Endothelial cell of umbilical vein (primary cell): ENCODE data around the gene HMG20B.

Experiments used
- CTCF ChIP-seq, 2 donors: IDR thresholded peaks; 1 replicate in 1 of 2; 2 replicates in 1 of 2; pipeline ENCODE4 v1.5.1; 2011; ENCODE audit warnings: low read length in 2 of 2, mild to moderate bottlenecking in 2 of 2, moderate library complexity in 2 of 2, control low read depth in 1 of 2, inconsistent platforms in 1 of 2, low read depth in 1 of 2; ENCODE audit not compliant: insufficient read depth in 1 of 2; ENCODE audit errors: extremely low read depth in 1 of 2
- FOS ChIP-seq: IDR thresholded peaks from 2 replicates; pipeline ENCODE4 v1.6.1; 2011; ENCODE audit warnings: mild to moderate bottlenecking, low read length, moderate library complexity, borderline replicate concordance; ENCODE audit not compliant: insufficient read depth
- GATA2 ChIP-seq: IDR thresholded peaks from 2 replicates; pipeline ENCODE4 v1.7.0; 2011; ENCODE audit warnings: low read depth, mild to moderate bottlenecking, moderate library complexity, mixed read lengths, low read length; ENCODE audit not compliant: insufficient read length, insufficient read depth
- JUN ChIP-seq: IDR thresholded peaks from 2 replicates; pipeline ENCODE4 v1.6.1; 2011; ENCODE audit warnings: borderline replicate concordance, low read depth; ENCODE audit not compliant: insufficient read length, insufficient read depth
- MYC ChIP-seq: IDR thresholded peaks from one replicate; pipeline ENCODE4 v1.6.1; 2011; ENCODE audit warnings: mild to moderate bottlenecking, low read depth, low read length
- POLR2A ChIP-seq: IDR thresholded peaks from 2 replicates; pipeline ENCODE4 v1.6.1; 2012; ENCODE audit warnings: low read depth, mild to moderate bottlenecking, control low read depth, low read length
- POLR2AphosphoS5 ChIP-seq: IDR thresholded peaks from 2 replicates; pipeline ENCODE4 v1.6.1; 2012; ENCODE audit warnings: low read depth, mild to moderate bottlenecking, control low read depth, low read length, moderate library complexity; ENCODE audit not compliant: insufficient read depth

GRCh38 chr19:3626473-3627350 lies 54.0 kb downstream of the HMG20B start, which contains the start of gene CACTIN:
- TF ChIP-seq JUN = no peak
- no peak for TF ChIP-seq CTCF (IDR thresholded peaks at IDR 0.05; ENCODE audit: extremely low read depth in 1 of 2, insufficient read depth in 1 of 2, low read depth in 1 of 2, low read length in 2 of 2)
- no peak for TF ChIP-seq POLR2AphosphoS5
- no peak for TF ChIP-seq GATA2
- peak; percentile 77 for TF ChIP-seq POLR2A
- no peak for TF ChIP-seq FOS
- TF ChIP-seq MYC = peak; percentile 35
